SK-N-SH (cell line): ENCODE measurements around the gene SASH1. TPM values are rescaled to one million over a fixed set of nuclear protein-coding genes. Genes with fewer than 3 reads are reported as not detected.

Experiments
- CTCF ChIA-PET: fragments of 300-600, 350-600 bp; formaldehyde crosslinking; extraction: SDS; loops from one replicate; lab custom pipeline; 2021; lab: Yijun Ruan, JAX
- POLR2A ChIA-PET: fragments of 350-600 bp; sonication (Branson Sonifier 250); formaldehyde crosslinking; extraction: SDS; loops from one replicate; lab custom pipeline; 2020; ENCODE audit warnings: antibody characterized with exemption, inconsistent platforms; lab: Yijun Ruan, JAX
- DNase-seq: peaks from one replicate; pipeline ENCODE4 v3.0.0; 2012
- H2AFZ ChIP-seq: fragments of 200-600 bp; sonication (generic); 2 replicates; pipeline ENCODE4 v1.8.1; 2016; ENCODE audit warnings: antibody characterized with exemption, mild to moderate bottlenecking, low read depth
- H3F3A ChIP-seq: fragments of 200-600 bp; sonication (generic); replicated peaks from 2 replicates; pipeline ENCODE3; 2016; ENCODE audit warnings: antibody characterized with exemption, mild to moderate bottlenecking; ENCODE audit not compliant: insufficient read depth
- H3K27ac ChIP-seq, 2 experiments: fragments of 200-500 bp in 1 of 2; fragments of 200-600 bp in 1 of 2; sonication (Bioruptor generic) in 1 of 2; sonication (generic), shearing (Covaris generic) in 1 of 2; 2 replicates each; pipeline versions ENCODE4 v1.5.1 to v1.6.1; 2014 to 2016; ENCODE audit warnings: low read depth in 2 of 2, inconsistent platforms in 1 of 2, low read length in 1 of 2, mild to moderate bottlenecking in 1 of 2, mixed read lengths in 1 of 2
- H3K27me3 ChIP-seq: fragments of 200-600 bp; sonication (generic), shearing (Covaris generic); 2 replicates; pipeline ENCODE4 v1.6.1; 2016; ENCODE audit warnings: mixed run types; ENCODE audit not compliant: insufficient read depth
- H3K36me3 ChIP-seq, 2 experiments: fragments of 200-500 bp in 1 of 2; fragments of 200-600 bp in 1 of 2; sonication (Bioruptor generic) in 1 of 2; sonication (generic) in 1 of 2; replicated peaks in 1 of 2; 2 replicates each; pipeline versions ENCODE3 to v1.5.1; 2014 to 2016; ENCODE audit warnings: low read length in 1 of 2, mild to moderate bottlenecking in 1 of 2; ENCODE audit not compliant: insufficient read depth in 2 of 2, control insufficient read depth in 1 of 2
- H3K4me1 ChIP-seq, 2 experiments: fragments of 200-500 bp in 1 of 2; fragments of 200-600 bp in 1 of 2; sonication (Bioruptor generic) in 1 of 2; sonication (generic), shearing (Covaris generic) in 1 of 2; 2 replicates each; pipeline versions ENCODE4 v1.5.1 to v1.6.1; 2014 to 2016; ENCODE audit warnings: low read depth in 1 of 2, low read length in 1 of 2, mixed run types in 1 of 2; ENCODE audit not compliant: insufficient read depth in 2 of 2, control insufficient read depth in 1 of 2
- H3K4me2 ChIP-seq: fragments of 200-600 bp; sonication (generic), shearing (Covaris generic); 2 replicates; pipeline ENCODE4 v1.6.1; 2017; ENCODE audit warnings: mixed run types
- H3K4me3 ChIP-seq, 2 experiments: fragments of 200-500 bp in 1 of 2; fragments of 200-600 bp in 1 of 2; sonication (Bioruptor generic) in 1 of 2; sonication (generic), shearing (Covaris generic) in 1 of 2; 2 replicates each; pipeline versions ENCODE4 v1.5.1 to v1.8.1; 2014 to 2016; ENCODE audit warnings: low read depth in 2 of 2, inconsistent platforms in 1 of 2, low read length in 1 of 2, mild to moderate bottlenecking in 1 of 2, mixed read lengths in 1 of 2, moderate library complexity in 1 of 2
- H3K79me2 ChIP-seq: fragments of 200-600 bp; sonication (generic); 2 replicates; pipeline ENCODE4 v1.8.1; 2017; ENCODE audit warnings: mild to moderate bottlenecking; ENCODE audit not compliant: insufficient read depth
- H3K9ac ChIP-seq: fragments of 200-600 bp; sonication (generic); 2 replicates; pipeline ENCODE4 v1.6.1; 2017; ENCODE audit warnings: mixed run types
- H3K9me2 ChIP-seq: fragments of 200-600 bp; sonication (generic); 2 replicates; pipeline ENCODE4 v1.6.1; 2017; ENCODE audit warnings: mixed run types
- H3K9me3 ChIP-seq: fragments of 200-600 bp; sonication (generic); 2 replicates; pipeline ENCODE4 v1.6.1; 2017; ENCODE audit warnings: mixed run types, mild to moderate bottlenecking, moderate library complexity
- H4K20me1 ChIP-seq: fragments of 200-600 bp; sonication (generic); 2 replicates; pipeline ENCODE4 v1.6.1; 2017; ENCODE audit warnings: mild to moderate bottlenecking, mixed run types; ENCODE audit not compliant: insufficient read depth
- CTCF ChIP-seq: fragments of 200-600 bp; sonication (generic); IDR thresholded peaks from 2 replicates; pipeline ENCODE4 v1.6.1; 2017; ENCODE audit warnings: antibody characterized with exemption, mild to moderate bottlenecking, moderate library complexity
- ELF1 ChIP-seq: IDR thresholded peaks from 2 replicates; pipeline ENCODE4 v1.4.0; 2012
- EP300 ChIP-seq, 2 experiments: IDR thresholded peaks; 2 replicates each; pipeline versions ENCODE4 v1.4.0 to v1.6.1; 2012; ENCODE audit warnings: borderline replicate concordance in 1 of 2, low read depth in 1 of 2, low read length in 1 of 2
- FOSL2 ChIP-seq: IDR thresholded peaks from 2 replicates; pipeline ENCODE4 v1.4.0; 2012; ENCODE audit warnings: low read depth, mild to moderate bottlenecking, moderate library complexity, borderline replicate concordance
- FOXM1 ChIP-seq: IDR thresholded peaks from 2 replicates; pipeline ENCODE4 v1.4.0; 2012; ENCODE audit warnings: low read depth, mild to moderate bottlenecking
- GATA2 ChIP-seq: sonication (generic); formaldehyde crosslinking; IDR thresholded peaks from 2 replicates; pipeline ENCODE4 v1.5.0; 2020; ENCODE audit warnings: mild to moderate bottlenecking, missing genetic modification reagents
- IRF3 ChIP-seq: fragments of 150-350 bp; IDR thresholded peaks from 2 replicates; pipeline ENCODE4 v1.6.1; 2016; ENCODE audit warnings: mild to moderate bottlenecking, low read depth, low read length
- JUND ChIP-seq: IDR thresholded peaks from 2 replicates; pipeline ENCODE4 v1.4.0; 2012
- MAX ChIP-seq: IDR thresholded peaks from 2 replicates; pipeline ENCODE4 v1.4.0; 2012; ENCODE audit warnings: low read depth
- MXI1 ChIP-seq: IDR thresholded peaks from 2 replicates; pipeline ENCODE4 v1.6.1; 2012; ENCODE audit warnings: mild to moderate bottlenecking, low read depth, low read length, improper control_type of control experiment
- PBX3 ChIP-seq: IDR thresholded peaks from 2 replicates; pipeline ENCODE4; 2012
- POLR2AphosphoS5 ChIP-seq: IDR thresholded peaks from 2 replicates; pipeline ENCODE4 v1.6.1; 2012; ENCODE audit warnings: low read depth, low read length
- RCOR1 ChIP-seq: fragments of 150-350 bp; IDR thresholded peaks from 2 replicates; pipeline ENCODE4 v1.6.1; 2017; ENCODE audit warnings: antibody characterized with exemption, low read length
- RFX5 ChIP-seq: IDR thresholded peaks from 2 replicates; pipeline ENCODE4 v1.6.1; 2012; ENCODE audit warnings: mild to moderate bottlenecking, improper control_type of control experiment, low read length
- SMC3 ChIP-seq: IDR thresholded peaks from 2 replicates; pipeline ENCODE4 v1.6.1; 2012; ENCODE audit warnings: low read depth, low read length, improper control_type of control experiment
- TCF12 ChIP-seq: IDR thresholded peaks from 2 replicates; pipeline ENCODE4 v1.4.0; 2012
- WGBS: methylation state at CpG from one replicate; pipeline ENCODE4 v1.1.6; 2017; ENCODE audit warnings: low lambda C conversion rate; 5-methylcytosine and 5-hydroxymethylcytosine counted together
- polyA plus RNA-seq, 3 experiments: library from polyadenylated mRNA; depleted of rRNA; stranded (reverse); fragments of >200 nt; gene quantifications; 2 replicates each; pipeline ENCODE4 v1.2.3, GENCODE V29; 2012

Gene SASH1
- polyA plus RNA-seq, 1 of the 3 experiments (the other 2 are of a cell fraction) = 19.8 TPM

GRCh38 chr6:148432462-148433195 is 90.0 kb downstream of the SASH1 start:
- WGBS = 22% methylated on average over 5 of the region's 5 CpGs
- TF ChIP-seq TCF12 (no peak), POLR2AphosphoS5 (no peak), JUND (no peak), GATA2 (no peak), PBX3 (no peak), RCOR1 (no peak), EP300 (IDR thresholded peaks at IDR 0.05; ENCODE audit: borderline replicate concordance in 1 of 2, low read depth in 1 of 2, low read length in 1 of 2) (no peak), FOSL2 (no peak), SMC3 (no peak), MXI1 (no peak), CTCF (no peak), MAX (no peak), FOXM1 (no peak), RFX5 (no peak), ELF1 (no peak), IRF3 (no peak)
- no peak overlapping the region for H3K9ac ChIP-seq
- no peak overlapping the region for H3K4me3 ChIP-seq
- H3F3A ChIP-seq = peaks cover 21% of the 10 kb centered on the region
- H3K4me1 ChIP-seq = no peaks in the 10 kb centered on the region; a peak in 1 of 4 replicates
- H3K79me2 ChIP-seq = peaks cover 31% of the 10 kb centered on the region
- H3K27ac ChIP-seq = no peak overlapping the region
- 0 out of 2 replicates have a peak overlapping the region, but pooled peaks have one; percentile 19 for H3K4me2 ChIP-seq
- H2AFZ ChIP-seq = no peak overlapping the region
- POLR2A ChIA-PET = no interaction called here
- no peaks in the 10 kb centered on the region for H4K20me1 ChIP-seq
- CTCF ChIA-PET = no interaction called here
- peaks cover 0 to 7% of the 10 kb centered on the region in 2 experiments for H3K36me3 ChIP-seq
- H3K9me2 ChIP-seq = no peaks in the 10 kb centered on the region
- H3K27me3 ChIP-seq = no peaks in the 10 kb centered on the region
- H3K9me3 ChIP-seq = no peaks in the 10 kb centered on the region
- DNase-seq = no peak
